C1 segment of cervical spinal cord (tissue), 14 donors: ENCODE data around the gene TSPY9.
"Not testable (repeated sequence)": the region's sequence is repeated elsewhere in the genome, so short reads cannot be mapped to it uniquely, and the experiment has no call there.

ENCODE experiments used
- DNase-seq, 14 donors: peaks; one replicate each; lab custom pipeline; 2025; lab: John Stamatoyannopoulos, UW

TSPY9 gene, protein sequence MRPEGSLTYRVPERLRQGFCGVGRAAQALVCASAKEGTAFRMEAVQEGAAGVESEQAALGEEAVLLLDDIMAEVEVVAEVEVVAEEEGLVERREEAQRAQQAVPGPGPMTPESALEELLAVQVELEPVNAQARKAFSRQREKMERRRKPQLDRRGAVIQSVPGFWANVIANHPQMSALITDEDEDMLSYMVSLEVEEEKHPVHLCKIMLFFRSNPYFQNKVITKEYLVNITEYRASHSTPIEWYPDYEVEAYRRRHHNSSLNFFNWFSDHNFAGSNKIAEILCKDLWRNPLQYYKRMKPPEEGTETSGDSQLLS

DNA sequence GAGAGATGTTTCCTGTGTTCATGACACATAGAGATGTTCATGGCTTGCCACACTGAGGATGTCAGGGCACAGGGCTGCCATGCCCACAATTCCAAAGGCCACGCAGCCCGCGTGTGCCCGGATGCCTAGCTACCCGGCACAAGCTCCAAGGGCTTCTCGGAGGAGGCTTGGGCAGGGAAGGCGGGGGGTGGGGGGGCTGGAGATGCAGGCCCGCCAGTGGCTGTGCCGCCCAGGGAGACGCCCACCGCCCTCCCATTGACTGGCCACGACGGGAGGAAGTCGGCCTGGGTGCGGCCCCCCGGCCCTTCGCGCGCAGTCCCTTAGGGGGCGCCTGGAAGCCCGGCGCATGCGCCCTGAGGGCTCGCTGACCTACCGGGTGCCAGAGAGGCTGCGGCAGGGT lies at the start of gene TSPY9:
Gene TSPY9, plus strand, starts transcription at position 301 of the 400 bp plus-strand sequence. Its CDS starts 46 bp downstream, at position 347.
- DNase-seq, result not testable (repeated sequence)

- not testable (repeated sequence) for DNase-seq
Observed at GRCh38 chrY:9466655-9467054, 20.4 kb upstream of the TSPY9 start, which contains the start of gene TSPY1. Gene TSPY1, plus strand, starts transcription at chrY:9466955. Its CDS starts 46 bp downstream, at chrY:9467001.

DNA sequence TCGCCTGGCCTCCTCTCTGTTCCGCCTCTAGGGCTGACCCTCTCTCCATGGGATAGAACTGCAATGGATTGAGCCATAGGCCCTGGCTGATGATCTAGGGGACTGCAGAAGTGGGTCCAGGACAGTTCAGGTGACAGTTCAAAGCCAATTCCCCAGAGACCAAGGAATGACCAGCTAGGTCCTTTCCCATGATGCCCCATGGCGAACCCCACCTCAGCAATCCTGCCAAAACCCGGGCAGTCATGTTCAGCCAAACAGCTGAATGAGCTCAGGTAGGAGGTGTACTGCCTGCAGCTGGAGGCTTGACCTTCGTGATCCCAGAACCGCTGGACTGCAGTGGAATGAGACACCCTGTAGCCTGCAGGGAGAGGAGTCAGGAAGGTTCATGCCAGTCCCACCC lies 17.3 kb downstream of the TSPY9 start:
- not testable (repeated sequence) for DNase-seq

DNA sequence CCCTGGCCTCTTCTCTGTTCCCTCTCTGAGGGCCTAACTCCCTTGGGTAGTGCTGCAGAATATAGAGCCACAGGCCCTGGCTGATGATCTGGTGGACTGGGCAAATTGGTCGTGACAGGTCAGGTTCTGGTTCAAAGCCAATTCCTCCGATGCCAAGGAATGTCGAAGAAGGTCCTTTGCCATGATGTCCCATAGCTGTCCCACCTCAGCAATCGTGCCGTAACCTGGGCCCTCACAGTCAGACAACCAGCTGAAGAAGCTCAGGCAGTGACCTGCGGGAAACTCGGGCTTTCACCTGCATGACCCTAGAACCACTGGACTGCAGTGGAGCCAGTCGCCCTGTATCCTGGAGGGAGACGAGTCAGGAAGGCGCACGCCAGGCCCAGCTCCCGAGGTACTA lies 29.2 kb downstream of the TSPY9 start:
- DNase-seq, result not testable (repeated sequence)

DNA sequence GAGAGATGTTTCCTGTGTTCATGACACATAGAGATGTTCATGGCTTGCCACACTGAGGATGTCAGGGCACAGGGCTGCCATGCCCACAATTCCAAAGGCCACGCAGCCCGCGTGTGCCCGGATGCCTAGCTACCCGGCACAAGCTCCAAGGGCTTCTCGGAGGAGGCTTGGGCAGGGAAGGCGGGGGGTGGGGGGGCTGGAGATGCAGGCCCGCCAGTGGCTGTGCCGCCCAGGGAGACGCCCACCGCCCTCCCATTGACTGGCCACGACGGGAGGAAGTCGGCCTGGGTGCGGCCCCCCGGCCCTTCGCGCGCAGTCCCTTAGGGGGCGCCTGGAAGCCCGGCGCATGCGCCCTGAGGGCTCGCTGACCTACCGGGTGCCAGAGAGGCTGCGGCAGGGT lies 40.5 kb downstream of the TSPY9 start, which contains the start of gene TSPY10:
Gene TSPY10, plus strand, starts transcription at position 301 of the 400 bp plus-strand sequence. Its CDS starts 46 bp downstream, at position 347.
- DNase-seq, result not testable (repeated sequence)
